ENCODE measurements around the gene ANK2.

ANK2 gene

GRCh38 chr4:113347245-113347644, 297.8 kb downstream of the ANK2 start:
- no peak for DNase-seq (ENCODE audit: low read depth)

- no peak for DNase-seq (ENCODE audit: low read depth)
These were observed 300.0 kb downstream of the ANK2 start for GRCh38 chr4:113349430-113349829.

- DNase-seq (ENCODE audit: low read depth), result no peak
These were observed 301.1 kb downstream of the ANK2 start for GRCh38 chr4:113350576-113350975.

DNA sequence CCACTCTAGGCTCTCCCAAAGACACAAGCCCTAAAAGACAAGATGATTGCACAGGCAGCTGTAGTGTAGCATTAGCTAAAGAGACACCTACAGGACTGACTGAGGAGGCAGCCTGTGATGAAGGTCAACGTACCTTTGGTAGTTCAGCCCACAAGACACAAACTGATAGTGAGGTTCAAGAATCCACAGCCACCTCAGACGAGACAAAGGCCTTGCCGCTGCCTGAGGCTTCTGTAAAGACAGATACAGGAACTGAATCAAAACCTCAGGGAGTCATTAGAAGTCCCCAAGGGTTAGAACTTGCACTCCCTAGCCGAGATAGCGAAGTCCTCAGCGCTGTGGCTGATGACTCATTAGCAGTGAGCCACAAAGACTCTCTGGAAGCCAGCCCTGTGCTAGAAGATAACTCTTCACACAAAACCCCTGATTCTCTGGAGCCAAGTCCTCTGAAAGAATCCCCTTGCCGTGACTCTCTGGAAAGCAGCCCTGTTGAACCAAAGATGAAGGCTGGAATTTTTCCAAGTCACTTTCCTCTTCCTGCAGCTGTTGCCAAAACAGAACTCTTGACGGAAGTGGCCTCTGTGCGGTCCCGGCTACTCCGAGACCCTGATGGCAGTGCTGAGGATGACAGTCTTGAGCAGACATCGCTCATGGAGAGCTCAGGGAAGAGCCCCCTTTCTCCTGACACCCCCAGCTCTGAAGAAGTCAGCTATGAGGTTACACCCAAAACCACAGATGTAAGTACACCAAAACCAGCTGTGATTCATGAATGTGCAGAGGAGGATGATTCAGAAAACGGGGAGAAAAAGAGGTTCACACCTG, 306.3 kb downstream of the ANK2 start:
- peak; percentile 39 for DNase-seq (ENCODE audit: low read depth)

DNA sequence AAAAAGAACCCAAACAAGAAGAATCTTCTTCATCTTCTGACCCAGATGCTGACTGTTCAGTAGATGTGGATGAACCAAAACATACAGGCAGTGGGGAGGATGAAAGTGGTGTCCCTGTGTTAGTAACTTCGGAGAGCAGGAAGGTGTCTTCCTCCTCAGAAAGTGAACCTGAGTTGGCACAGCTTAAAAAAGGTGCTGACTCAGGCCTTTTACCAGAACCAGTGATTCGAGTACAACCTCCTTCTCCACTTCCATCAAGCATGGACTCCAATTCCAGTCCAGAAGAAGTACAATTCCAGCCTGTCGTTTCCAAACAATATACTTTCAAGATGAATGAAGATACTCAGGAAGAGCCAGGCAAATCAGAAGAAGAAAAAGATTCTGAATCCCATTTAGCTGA, 307.0 kb downstream of the ANK2 start:
- no peak for DNase-seq (ENCODE audit: low read depth)

GRCh38 chr4:113358784-113359183, 309.3 kb downstream of the ANK2 start:
- no peak for DNase-seq (ENCODE audit: low read depth)

- no peak for DNase-seq (ENCODE audit: low read depth)
These were observed 315.9 kb downstream of the ANK2 start for GRCh38 chr4:113365377-113365776.

DNA sequence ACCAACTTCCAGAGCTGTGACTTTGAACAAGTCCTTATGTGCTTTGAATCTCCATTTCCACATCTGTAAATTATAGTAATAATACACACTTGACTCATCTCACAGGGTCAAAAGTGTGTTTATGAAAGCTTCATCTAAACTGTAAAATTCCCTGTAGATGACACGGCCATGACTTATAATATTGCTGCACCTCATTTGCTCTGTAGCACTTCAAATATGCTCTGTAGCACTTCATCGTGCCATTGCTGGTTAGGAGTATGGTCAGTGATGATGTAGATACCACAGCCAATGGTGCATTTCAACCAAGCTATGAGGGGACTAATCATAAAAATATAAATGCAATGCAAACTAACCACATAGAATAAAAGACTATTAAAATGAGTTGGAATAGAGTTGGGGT, 318.6 kb downstream of the ANK2 start:
- no peak for DNase-seq (ENCODE audit: low read depth)

GRCh38 chr4:113371111-113371510, 321.7 kb downstream of the ANK2 start:
- no peak for DNase-seq (ENCODE audit: low read depth)

DNA sequence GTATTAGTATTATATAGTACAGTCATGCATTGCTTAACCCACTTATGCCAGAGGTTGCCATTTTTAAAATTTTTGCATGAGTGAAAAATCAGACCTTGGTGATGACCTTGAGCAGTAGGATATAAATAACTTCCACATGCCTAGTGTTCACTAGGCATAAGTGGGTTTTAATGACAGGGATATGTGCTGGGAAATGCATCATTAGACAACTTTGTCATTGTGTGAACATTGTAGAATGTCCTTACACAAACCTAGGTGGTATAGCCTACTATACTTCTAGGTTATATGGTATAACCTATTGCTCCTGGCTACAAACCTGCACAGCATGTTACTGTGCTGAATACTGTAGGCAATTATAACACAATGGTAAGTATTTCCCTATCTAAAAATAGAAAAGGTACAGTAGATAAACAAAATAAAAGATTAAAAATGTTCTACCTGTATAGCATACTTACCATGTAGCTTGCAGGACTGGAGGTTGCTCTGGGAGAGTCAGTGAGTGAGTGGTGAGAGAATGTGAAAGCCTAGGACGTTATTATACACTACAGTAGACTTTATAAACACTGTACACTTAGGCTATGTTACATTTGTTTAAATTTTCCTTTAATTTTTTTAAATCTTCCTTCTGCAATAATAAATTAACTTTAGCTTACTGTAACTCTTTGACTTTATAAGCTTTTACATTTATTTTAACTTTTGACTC, 326.7 kb downstream of the ANK2 start:
- DNase-seq (ENCODE audit: low read depth), result no peak

GRCh38 chr4:113378836-113379235, 329.4 kb downstream of the ANK2 start:
- DNase-seq (ENCODE audit: low read depth), result no peak

GRCh38 chr4:113382704-113383103, 333.3 kb downstream of the ANK2 start:
- no peak for DNase-seq (ENCODE audit: low read depth)

DNA sequence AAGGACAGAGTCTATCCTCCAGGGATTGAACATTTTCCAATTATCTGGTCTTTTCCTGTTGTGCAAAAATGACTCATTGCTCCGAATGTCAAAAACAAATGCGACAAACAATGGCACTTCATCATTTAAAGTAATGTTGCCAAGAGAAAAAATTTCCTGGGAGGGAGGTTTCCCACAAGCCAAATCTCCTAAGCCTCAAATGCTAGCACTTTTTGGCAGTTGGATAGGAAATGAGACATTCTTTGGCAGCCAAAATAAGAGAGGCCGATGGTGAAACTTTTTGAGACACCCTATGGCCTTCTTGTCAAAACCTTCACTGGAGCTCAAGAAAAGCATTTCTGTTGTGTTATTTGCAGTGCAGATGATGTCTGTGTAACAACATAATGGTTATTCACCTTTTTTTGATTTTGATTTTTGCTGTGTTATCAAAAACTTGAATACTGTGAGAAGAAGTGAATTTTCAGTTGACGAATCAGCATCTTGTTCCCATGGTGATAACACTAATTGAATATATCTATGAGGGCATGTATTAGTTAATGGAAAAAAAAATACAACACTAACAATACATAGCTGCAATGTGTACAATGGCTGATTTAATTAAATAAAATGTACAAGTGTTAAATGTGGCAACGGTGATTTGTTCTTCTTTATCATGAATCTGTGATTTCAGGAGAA, 333.8 kb downstream of the ANK2 start:
- no peak for DNase-seq (ENCODE audit: low read depth)

GRCh38 chr4:113384600-113384999, 335.1 kb downstream of the ANK2 start:
- DNase-seq (ENCODE audit: low read depth), result no peak

- no peak for DNase-seq (ENCODE audit: low read depth)
These were observed 335.9 kb downstream of the ANK2 start for GRCh38 chr4:113385281-113385899.

- no peak for DNase-seq (ENCODE audit: low read depth)
These were observed 339.7 kb downstream of the ANK2 start for GRCh38 chr4:113389160-113389559.

GRCh38 chr4:113390850-113391249, 341.4 kb downstream of the ANK2 start:
- no peak for DNase-seq (ENCODE audit: low read depth)

- DNase-seq (ENCODE audit: low read depth), result no peak
These were observed 344.8 kb downstream of the ANK2 start for GRCh38 chr4:113394108-113394729.

GRCh38 chr4:113394730-113395530, 345.5 kb downstream of the ANK2 start:
- DNase-seq (ENCODE audit: low read depth), result peak; percentile 17

DNA sequence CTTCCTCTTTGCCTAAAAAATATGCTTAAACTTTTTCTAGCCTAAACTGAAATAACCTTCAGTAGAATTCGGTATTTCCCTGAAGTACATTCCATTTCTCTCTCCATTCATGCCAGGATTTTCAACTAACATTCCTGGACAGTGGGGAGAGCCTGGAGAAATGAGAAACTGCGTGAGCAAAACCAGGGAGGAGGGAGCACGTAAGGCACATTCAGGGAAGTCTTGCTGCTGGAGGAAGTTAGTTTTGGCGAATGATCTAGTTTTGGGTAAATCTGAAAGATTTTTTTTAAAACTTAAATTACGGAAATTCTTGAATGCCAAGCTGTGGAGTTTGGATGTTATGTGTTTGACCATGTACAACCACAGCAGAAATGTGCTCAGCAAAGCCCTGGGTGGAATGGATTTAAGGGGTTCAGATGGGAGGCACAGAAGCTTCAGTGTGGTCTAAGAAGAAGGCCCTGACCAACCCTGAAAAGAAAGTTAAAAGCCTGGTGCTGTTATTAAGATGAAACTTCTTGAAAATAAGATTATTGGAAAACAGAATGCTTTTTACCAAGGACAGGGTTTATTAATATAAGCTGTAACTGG, 347.8 kb downstream of the ANK2 start:
- no peak for DNase-seq (ENCODE audit: low read depth)
